ENCODE data around the gene DNAJB7. TPM values are rescaled to one million over a fixed set of nuclear protein-coding genes. Genes with fewer than 3 reads are reported as not detected.

DNAJB7 gene
- total and polyA plus RNA-seq, 4 donors = 0.15 TPM; not detected in 3

DNA sequence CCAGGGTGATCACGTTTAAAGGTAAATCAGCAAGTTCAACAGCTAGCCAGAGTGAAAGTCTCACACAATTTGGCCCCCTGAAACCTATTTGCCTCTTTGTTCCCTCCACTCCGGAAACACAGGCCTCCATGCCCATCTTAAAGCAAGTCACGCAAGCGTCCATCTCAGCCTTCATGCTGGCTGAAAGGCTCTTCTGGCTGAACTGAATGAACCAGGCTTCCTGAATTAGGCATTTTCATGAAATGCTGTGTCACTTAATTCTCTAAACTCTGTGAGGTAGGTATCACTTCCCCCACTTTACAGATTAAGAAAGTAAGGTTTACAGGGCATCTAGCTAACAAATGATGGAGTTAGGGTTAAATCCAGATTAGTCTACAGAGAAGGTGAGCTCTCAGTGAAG is 44.2 kb downstream of the DNAJB7 start:
- no peak for TF ChIP-seq HNF4A (conservative IDR thresholded peaks at IDR 0.05)
- no peak for TF ChIP-seq RAD21 (IDR thresholded peaks at IDR 0.05)
- TF ChIP-seq FOXA2 (IDR thresholded peaks at IDR 0.05) = no peak
- TF ChIP-seq, protein P1, sequence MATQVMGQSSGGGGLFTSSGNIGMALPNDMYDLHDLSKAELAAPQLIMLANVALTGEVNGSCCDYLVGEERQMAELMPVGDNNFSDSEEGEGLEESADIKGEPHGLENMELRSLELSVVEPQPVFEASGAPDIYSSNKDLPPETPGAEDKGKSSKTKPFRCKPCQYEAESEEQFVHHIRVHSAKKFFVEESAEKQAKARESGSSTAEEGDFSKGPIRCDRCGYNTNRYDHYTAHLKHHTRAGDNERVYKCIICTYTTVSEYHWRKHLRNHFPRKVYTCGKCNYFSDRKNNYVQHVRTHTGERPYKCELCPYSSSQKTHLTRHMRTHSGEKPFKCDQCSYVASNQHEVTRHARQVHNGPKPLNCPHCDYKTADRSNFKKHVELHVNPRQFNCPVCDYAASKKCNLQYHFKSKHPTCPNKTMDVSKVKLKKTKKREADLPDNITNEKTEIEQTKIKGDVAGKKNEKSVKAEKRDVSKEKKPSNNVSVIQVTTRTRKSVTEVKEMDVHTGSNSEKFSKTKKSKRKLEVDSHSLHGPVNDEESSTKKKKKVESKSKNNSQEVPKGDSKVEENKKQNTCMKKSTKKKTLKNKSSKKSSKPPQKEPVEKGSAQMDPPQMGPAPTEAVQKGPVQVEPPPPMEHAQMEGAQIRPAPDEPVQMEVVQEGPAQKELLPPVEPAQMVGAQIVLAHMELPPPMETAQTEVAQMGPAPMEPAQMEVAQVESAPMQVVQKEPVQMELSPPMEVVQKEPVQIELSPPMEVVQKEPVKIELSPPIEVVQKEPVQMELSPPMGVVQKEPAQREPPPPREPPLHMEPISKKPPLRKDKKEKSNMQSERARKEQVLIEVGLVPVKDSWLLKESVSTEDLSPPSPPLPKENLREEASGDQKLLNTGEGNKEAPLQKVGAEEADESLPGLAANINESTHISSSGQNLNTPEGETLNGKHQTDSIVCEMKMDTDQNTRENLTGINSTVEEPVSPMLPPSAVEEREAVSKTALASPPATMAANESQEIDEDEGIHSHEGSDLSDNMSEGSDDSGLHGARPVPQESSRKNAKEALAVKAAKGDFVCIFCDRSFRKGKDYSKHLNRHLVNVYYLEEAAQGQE (IDR thresholded peaks at IDR 0.05) = no peak
- no peak for TF ChIP-seq JUND (IDR thresholded peaks at IDR 0.05)
- no peak for TF ChIP-seq SP1 (IDR thresholded peaks at IDR 0.05)
- TF ChIP-seq FOXA1 (IDR thresholded peaks at IDR 0.05) = no peak
- no peak for TF ChIP-seq GABPA (IDR thresholded peaks at IDR 0.05 in 1 of 2, conservative IDR thresholded peaks at IDR 0.05 in 1 of 2)
- TF ChIP-seq, protein P2, sequence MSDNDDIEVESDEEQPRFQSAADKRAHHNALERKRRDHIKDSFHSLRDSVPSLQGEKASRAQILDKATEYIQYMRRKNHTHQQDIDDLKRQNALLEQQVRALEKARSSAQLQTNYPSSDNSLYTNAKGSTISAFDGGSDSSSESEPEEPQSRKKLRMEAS (IDR thresholded peaks at IDR 0.05) = no peak
- no peak for TF ChIP-seq CTCF (IDR thresholded peaks at IDR 0.05; ENCODE audit: low read depth, low read length, missing input control)
- no peak for TF ChIP-seq YY1 (IDR thresholded peaks at IDR 0.05)
- no peak for TF ChIP-seq NR2F2 (IDR thresholded peaks at IDR 0.05)
- no peak for TF ChIP-seq RXRA (IDR thresholded peaks at IDR 0.05)
- no peak for TF ChIP-seq HNF4G (IDR thresholded peaks at IDR 0.05)
- no peak for TF ChIP-seq ZBTB33 (IDR thresholded peaks at IDR 0.05)
- TF ChIP-seq TAF1 (conservative IDR thresholded peaks at IDR 0.05) = no peak
- no peak for TF ChIP-seq ATF3 (IDR thresholded peaks at IDR 0.05)
- peaks cover 3 to 27% (median 18%) of the 10 kb centered on the region in 4 donors for H3K4me1 ChIP-seq (ENCODE audit: control insufficient read depth in 4 of 4, insufficient read depth in 4 of 4, low read length in 3 of 4)
- no peaks in the 10 kb centered on the region for H3K27me3 ChIP-seq (ENCODE audit: control insufficient read depth in 4 of 4, insufficient read depth in 4 of 4, low read length in 3 of 4)
- H3K36me3 ChIP-seq (ENCODE audit: control insufficient read depth in 4 of 4, insufficient read depth in 3 of 4, low read depth in 1 of 4, low read length in 3 of 4) = peaks cover 0 to 2% (median under 1%) of the 10 kb centered on the region in 4 donors
- DNase-seq (ENCODE audit: low spot score) = no peak
- WGBS = 93% methylated on average over 4 of the region's 4 CpGs
- H3K9ac ChIP-seq (ENCODE audit: low read depth in 1 of 2, low read length in 2 of 2) = no peak overlapping the region
- no peak overlapping the region for H3K27ac ChIP-seq (ENCODE audit: low read depth in 1 of 2, low read length in 2 of 2)
- H3K4me3 ChIP-seq (ENCODE audit: low read depth in 1 of 3, low read length in 3 of 3) = no peak overlapping the region
- no peaks in the 10 kb centered on the region for H3K9me3 ChIP-seq (ENCODE audit: control insufficient read depth in 4 of 4, low read length in 3 of 4)

GRCh38 chr22:40813912-40814315 is 48.0 kb downstream of the DNAJB7 start:
- DNase-seq (ENCODE audit: low spot score) = no peak
- Histone ChIP-seq H3K9me3 (ENCODE audit: control insufficient read depth in 4 of 4, low read length in 3 of 4) (no peaks in the 10 kb centered on the region), H3K4me1 (ENCODE audit: control insufficient read depth in 4 of 4, insufficient read depth in 4 of 4, low read length in 3 of 4) (peaks cover 3 to 13% (median 8%) of the 10 kb centered on the region in 4 donors), H3K27ac (ENCODE audit: low read depth in 1 of 2, low read length in 2 of 2) (no peak overlapping the region), H3K36me3 (ENCODE audit: control insufficient read depth in 4 of 4, insufficient read depth in 3 of 4, low read depth in 1 of 4, low read length in 3 of 4) (peaks cover 0 to 2% (median under 1%) of the 10 kb centered on the region in 4 donors), H3K9ac (ENCODE audit: low read depth in 1 of 2, low read length in 2 of 2) (no peak overlapping the region), H3K4me3 (ENCODE audit: low read depth in 1 of 3, low read length in 3 of 3) (no peak overlapping the region), H3K27me3 (ENCODE audit: control insufficient read depth in 4 of 4, insufficient read depth in 4 of 4, low read length in 3 of 4) (no peaks in the 10 kb centered on the region)
- no peak for TF ChIP-seq RXRA (IDR thresholded peaks at IDR 0.05)
- no peak for TF ChIP-seq SP1 (IDR thresholded peaks at IDR 0.05)
- TF ChIP-seq ATF3 (IDR thresholded peaks at IDR 0.05) = no peak
- TF ChIP-seq CTCF (IDR thresholded peaks at IDR 0.05; ENCODE audit: low read depth, low read length, missing input control) = no peak
- no peak for TF ChIP-seq JUND (IDR thresholded peaks at IDR 0.05)
- TF ChIP-seq TAF1 (conservative IDR thresholded peaks at IDR 0.05) = no peak
- TF ChIP-seq, protein P1 (IDR thresholded peaks at IDR 0.05) = no peak

Data from liver (tissue), 9 donors.